Globus pallidus (tissue), 1 donor: Measurements from ENCODE around the gene AGPAT3.
A peak's percentile ranks its signal among the peaks of the same experiment; 100 is the strongest.

Source experiments
- DNase-seq: peaks from one replicate; pipeline ENCODE4 v3.0.0-alpha.2; 2015; ENCODE audit warnings: low spot score

The AGPAT3 gene

DNA sequence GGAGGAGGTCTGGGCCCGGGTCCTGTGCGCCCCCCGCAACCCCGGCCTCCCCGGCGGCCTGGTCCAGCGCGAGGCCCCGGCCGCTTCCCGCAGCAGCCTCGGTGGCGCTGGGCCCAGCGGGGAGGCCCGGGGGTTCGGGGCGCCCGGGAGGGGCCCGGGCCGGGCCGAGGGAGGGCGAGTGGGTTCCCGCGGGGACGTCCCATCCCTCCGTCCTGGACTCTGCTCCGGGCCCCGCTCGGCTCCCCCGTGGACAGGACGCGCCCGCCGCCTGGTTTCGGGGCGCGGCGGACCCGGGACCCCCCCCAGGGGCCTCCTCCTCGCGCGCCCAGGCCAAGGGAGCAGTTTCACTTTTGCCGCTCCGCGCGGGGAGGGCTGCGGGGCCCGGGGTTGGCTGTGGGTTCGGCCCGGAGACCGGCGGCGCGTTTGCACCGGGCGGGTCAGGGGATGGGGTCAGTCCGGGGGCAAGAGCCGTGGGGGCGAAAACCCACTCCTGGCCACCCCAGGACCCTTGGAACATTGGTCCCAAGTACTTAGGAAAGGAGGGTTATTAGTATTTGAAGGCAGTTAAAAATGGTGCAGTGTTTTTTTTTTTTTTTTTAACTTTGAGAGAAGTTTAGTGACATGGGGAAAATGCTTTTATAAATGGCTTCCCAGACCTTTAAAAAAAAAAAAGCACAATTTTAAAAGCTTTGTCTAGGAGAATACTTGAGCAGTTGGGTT lies 677 bp downstream of the AGPAT3 start:
- no peak for DNase-seq

DNA sequence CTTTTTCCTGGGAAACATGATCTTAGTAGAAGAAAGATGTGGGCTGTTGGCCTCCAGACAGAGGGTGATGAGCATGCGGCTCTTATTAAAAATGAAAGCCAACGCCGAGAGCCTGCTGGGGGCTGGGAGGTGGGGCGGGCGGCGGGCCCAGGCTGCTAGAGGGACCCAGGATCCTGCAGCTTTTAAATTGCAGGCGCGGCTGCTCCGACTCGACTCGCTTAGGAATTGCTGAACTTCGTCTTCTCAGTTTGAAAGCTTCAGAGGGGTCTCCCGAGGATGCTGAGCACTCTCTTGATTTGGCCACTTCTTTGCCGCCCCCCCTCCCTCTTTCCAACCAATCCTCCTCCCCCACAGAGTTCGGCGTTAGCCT lies 1.2 kb downstream of the AGPAT3 start:
- peak; percentile 55 for DNase-seq

DNA sequence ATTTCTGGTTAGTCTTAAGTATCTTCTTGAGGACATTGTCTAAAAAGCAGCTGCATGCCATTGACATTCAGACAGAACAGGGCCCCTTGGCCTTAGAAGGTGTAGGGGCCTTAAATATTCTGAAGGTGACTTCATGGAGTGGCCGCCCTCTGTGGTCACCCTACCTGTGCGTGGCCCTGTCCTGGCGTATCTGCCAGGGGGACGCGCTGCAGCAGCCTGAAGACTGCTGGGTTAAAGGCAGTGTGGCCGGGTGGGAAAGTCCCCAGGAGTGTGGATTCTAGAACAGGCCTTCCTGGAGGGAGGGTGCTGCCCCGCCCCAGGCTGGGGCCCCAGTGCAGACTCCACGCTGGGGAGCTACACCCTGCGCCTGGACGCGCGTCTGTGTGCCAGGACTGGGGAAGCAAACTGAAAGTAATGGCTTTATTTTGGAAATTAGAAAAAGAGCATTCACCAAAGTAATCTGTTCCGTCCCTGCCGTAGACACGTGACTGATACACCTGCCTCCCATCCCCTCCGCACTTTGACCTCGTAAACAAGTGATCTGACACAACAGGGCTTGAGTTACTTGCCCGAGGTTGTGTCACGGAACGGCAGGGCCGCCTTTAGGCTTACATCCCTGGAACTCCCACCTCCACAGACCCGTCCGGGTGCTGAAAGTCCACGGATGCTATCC lies 1.8 kb downstream of the AGPAT3 start:
- DNase-seq: no peak

DNA sequence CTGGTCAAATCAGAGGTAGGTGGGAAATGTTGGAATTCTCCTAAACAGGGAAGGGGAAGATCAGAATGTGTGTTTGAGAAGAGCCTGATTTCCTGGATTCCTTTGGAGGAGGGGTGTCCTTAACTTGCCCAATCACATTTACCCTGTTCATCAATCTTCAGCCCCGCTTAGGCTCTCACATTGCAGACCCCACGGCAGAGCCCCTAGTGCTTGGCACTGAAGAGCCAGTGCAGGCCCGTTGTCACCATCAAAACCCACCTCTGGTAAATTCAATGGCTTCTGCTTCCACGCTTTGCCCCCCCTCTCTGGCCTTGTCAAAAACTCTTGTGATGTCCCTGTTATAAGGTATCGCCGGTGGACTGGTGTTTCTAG lies 2.3 kb downstream of the AGPAT3 start:
- DNase-seq: no peak

DNA sequence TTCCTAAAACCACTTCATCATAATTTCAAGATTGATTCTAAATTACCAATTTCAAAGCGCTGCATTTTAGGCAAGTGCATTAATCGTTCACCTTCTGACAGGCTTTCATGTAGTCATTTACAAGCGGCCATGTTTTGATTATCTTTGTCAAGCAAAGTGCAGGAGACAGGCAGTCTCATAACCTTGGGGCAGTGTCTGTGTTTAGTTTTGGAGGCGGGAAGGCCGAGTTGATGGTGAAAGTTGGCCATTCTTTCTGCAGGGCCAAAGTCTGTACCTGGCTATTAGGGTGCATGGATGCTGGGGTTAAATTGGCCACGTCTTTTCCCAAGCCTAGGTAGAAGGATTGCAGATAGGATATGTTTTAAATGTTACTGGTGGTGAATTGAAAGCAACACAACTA lies 2.9 kb downstream of the AGPAT3 start:
- no peak for DNase-seq

DNA sequence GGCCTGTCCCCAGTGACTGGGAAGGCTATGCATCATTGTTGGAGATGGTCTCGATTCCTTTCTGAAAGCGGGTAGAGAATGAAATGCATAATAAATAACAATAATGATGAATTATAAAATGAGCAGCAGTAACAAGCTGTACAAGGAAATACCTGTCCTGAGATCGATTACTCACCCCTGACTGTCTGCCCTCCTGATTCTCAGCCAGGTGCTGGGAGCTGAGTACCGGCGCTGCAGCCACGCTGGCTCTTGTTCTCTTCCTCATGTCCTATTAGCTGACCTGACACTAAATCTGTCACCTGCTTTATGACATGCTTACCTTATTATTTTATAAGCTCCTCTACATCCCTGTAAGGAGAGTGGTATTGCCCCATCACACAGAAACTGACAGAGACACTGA lies 3.4 kb downstream of the AGPAT3 start:
- DNase-seq: no peak

DNA sequence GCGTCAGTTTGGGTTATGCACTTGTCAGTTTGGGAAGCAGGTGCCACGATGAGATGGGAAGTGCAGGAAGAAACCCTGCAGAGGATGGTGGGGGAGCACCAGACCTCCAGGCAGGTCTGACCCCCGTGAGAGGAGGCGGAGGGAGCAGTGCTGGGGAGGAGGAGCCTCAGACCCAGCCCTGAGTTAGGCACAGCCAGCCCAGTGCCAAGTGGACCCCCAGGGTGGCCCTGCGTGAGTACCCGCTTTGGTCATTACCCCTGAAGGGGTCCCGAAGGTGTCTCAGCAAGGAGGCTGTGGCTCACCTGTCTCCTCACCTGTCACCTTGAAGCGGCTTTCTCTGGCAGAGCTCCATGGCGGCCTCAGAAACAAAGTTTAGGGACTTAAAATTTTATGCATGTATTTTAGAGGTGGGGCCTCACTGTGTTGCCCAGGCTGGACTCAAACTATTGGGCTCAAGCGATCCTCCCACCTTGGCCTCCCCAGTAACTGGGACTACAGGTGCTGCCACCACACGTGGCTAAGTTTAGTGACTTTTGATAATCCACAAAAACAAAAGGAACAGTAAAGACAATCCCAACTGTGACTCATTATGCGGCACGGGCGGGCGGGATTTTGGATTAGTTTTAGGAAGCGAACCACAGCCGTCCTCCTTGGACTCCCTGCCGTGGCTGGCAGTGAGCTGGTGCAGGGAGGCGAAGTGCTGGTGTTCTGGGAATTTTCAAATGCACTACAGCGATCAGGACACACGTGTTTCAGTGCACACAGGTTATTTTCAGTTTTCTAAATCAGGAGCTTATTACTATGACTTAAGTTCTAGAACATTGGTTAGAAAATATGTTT lies 4.7 kb downstream of the AGPAT3 start:
- DNase-seq: no peak

DNA sequence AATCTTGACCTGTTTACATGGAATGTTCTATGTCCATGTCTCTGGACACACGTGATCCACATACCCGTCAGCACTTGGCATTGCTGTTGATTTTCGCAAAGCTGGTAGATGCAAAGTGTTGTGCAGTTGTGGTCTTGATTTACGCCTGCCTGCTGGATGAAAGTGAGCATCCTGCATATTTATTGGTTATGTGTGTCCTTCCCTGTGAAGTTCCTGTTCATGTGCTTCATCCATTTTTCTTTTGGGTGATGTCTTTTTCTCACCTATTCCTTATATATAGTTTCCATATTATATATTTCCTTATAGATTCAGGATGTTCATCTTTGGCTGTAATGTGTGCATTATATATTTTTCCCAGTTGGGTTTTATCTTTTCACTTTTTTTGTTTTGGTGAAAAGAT lies 6.5 kb downstream of the AGPAT3 start:
- no peak for DNase-seq

DNA sequence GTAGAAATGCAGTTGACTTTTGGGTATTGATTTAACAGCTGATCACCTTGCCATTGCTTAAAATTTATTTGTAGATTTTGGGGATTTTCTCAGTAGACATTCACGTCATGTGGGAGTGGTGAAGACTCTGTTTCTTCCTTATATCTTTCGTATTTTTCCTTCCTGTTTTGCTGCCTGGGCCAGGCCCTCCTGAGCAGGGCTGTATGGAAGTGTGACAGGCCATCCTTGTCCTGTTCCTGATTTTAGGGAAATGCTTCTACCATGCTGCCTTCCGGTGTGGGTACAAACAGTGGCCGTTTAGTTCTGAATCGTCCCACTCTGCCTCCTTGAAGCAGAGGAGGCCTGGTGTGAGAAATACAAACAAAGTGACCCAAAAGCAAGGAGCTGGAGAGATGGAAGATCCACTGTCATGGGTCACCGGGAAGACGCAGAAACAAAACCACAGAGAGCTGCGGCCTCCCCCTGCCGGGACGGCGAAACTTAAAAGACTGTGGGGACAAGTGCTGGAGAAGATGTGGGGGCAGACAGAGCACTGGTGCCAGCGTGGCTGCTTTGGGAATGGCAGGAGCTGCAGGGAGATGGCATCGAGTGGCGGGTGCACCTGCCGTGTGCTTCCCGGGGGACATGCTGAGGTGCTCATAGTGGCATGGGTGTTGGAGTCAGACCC lies 7.6 kb downstream of the AGPAT3 start:
- no peak for DNase-seq

DNA sequence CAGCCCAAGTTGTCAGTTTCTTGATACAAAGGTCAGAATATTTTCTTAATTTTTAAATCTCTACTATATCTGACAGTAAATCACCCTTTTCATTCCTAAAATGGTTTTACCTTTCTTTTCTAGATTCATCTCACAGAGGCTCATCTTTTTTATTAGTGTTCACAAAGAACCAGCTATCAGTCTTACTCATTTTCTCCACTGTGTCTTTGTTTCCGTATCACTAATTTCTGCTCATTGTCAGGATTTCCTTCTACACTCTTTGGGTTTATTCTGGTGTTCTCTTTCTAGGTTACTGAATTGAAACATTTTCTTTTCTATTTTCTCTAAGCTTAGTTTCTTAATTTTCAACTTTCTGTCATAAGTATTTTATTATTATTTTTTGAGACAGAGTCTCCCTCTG lies 8.7 kb downstream of the AGPAT3 start:
- DNase-seq: no peak

DNA sequence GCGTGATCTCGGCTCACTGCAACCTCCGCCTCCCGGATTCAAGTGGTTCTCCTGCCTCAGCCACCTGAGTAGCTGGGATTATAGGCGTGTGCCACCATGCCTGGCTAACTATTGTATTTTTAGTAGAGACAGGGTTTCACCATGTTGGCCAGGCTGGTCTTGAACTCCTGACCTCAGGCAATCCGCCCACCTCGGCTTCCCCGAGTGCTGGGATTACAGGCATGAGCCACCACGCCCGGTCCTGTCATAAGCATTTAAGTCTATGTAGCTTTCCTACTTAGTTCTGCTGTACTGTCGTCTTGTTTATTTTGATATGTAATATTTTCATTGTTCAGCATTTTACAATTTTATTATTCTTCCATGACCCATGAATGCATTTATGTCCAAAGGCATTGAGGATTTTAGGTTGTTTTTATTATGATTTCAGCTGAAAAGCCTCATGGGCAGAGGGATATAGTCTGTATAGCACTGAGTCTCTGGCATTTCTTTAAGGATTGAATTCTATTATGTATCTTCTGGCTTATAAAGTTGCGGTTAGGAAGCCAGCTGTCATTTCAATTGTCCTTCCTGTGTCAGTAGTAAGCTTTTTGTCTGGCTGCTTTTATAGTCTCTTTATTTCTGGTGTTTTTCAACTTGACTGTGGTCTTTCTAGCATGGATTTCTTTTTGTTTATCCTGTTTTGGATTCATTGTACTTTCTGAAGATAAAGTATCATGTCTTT lies 9.2 kb downstream of the AGPAT3 start:
- no peak for DNase-seq

DNA sequence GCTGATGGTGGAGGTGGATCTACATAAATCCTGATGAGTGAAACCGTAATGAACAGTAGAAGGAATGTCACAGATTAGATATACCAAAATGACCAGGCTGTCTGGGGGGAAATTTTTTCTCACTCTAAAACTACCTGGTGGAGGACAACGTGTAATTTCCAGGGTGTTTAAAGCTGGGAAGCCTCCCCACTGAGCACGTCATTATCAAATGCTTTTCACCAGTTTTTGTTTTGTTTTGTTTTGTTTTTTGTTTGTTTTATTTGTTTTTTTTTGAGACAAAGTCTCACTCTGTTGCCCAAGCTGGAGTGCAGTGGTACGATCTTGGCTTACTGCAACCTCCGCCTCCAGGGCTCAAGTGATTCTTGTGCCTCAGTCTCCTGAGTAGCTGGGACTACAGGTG lies 11.6 kb downstream of the AGPAT3 start:
- DNase-seq: no peak

DNA sequence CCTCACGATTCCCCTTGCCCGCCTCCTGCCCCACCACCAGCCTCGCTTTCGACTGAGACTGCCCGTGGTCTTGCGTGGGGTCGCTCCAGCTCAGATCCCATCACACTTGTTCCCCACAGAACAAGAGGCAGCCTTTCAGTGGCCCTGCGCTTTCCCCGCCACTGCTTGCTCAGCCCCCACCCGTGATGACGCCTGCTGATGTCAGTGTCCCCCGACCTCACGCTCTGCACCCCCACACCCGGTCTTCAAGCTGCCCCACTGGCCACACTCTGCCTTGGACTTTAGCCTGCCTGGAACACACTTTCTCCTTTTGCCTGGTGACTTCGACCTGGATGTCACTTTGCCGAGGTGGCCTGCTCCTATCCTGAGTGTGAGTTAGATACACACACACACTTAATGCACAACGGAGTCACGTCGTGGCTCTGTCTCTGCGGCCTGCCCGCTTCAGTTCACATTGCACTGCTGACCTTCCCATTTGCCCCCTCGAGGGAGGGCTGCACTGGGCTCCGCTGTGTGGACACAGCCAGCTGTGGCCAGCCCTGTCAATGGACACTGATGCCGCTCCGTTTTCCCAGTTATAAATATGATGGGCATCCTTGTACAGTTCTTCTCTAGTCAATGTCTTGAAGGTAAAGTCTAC lies 13.0 kb downstream of the AGPAT3 start:
- DNase-seq: no peak

DNA sequence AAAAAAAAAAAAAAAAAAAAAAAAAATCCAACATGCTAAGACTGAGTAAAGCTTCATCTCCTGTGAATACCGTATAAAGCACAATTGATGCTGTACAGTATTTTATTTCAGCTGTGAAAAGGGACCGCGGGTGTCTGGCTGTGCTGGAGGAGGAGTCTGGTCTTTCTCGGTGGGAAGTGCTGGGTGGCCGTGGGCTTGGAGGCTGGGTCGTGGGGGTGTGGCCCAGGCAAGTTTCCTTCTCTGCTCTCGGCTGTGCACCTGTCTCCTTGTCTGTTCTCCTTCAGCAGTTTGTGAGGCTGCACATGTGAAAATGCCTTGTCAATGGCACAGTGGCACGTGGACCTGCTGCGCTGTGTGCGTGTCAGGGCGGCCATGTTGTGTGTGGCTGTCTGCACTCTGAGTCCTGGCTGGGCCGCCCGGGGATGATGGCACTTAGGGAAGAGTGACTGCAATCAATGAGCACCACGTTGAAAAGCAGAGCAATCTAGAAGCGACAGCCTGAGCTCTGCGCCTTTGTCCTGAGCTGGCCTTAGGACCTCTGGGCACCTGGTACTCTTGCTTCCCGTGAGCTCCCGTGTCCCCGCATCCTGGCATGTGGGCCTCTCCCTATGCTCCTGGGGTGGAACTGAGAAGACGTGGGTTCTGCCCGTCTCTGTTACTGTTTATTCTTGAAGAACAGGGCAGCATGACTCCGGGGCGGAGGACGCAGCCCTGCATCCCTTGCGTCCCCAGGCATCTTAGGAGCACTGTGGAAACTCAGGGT lies 14.5 kb downstream of the AGPAT3 start:
- no peak for DNase-seq

DNA sequence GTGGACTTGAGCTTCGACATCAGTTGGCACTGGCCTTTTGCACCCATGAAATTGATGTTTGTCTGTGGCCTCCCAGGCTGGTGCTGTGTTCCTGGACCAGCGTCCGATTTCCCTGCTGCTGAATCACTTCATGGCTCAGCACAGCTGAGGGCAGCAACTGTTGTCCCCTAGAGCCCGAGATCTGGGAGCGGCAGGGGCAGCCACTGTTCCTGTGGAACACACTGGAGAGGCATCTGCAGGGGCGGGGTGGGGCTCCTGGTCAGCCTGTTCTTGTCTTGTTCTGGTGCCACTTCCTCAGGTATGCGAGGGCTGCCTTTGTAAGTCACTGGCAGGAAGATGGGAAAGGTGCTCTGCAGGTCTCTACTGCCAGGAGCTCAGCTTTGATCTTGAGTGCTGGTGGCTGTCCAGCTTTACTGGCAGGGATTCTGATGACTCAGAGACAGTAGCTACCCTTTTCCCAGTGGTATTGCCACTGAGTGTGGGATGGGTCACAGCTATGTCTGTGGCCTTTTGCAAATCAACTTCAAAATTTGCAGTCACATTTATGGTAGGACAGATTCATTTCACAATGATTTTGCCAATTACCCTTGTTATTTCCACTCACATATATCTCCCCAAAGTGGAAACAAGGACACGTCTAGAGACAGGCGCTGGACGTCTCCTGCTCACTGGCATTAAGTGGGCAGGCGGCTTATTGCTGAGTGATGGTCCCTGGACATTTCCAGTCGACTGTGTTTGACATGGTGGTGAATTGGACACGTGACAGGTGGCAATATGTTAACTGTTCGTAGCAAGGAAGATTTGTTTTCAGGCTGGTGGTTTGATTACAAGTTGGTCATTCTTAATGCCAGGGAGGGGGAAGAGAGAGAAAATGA lies 15.3 kb downstream of the AGPAT3 start:
- DNase-seq: no peak

DNA sequence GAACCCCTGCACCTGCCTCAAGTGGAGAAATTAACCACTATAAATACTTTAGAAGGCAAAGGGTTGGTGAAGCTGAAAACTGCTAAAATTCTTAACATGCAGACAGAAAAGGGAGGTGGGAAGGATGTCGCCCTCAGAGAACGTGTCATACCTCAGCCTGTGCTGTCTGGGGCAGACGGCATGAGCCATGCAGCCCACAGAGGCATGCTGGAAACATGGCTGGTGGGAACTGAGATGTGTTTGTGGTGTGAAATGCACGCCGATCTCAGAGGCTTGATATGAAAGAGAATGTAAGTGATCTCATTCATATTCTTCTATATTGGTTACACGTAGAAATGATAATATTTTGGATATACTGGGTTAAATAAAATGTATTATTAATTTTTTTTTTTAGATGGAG lies 16.3 kb downstream of the AGPAT3 start:
- no peak for DNase-seq

DNA sequence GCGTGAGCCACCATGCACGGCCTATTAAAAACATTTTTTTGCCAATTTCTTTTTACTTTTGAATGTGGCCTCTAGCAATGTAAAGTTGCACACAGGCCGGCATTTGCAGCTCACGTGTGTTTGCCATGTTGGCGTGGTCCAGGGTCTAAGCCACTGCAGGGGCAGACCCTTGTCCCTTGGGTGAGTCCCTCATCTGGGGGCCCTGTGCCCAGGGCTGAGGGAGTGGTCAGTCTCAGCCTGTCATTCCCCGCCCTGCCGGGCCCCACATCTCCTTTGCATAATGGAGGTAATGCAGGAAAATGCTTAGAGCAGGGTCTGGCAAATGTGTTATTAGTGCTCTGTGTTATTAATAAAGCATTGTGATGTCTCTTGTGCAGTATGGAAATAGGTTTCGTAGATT lies 16.9 kb downstream of the AGPAT3 start:
- no peak for DNase-seq

DNA sequence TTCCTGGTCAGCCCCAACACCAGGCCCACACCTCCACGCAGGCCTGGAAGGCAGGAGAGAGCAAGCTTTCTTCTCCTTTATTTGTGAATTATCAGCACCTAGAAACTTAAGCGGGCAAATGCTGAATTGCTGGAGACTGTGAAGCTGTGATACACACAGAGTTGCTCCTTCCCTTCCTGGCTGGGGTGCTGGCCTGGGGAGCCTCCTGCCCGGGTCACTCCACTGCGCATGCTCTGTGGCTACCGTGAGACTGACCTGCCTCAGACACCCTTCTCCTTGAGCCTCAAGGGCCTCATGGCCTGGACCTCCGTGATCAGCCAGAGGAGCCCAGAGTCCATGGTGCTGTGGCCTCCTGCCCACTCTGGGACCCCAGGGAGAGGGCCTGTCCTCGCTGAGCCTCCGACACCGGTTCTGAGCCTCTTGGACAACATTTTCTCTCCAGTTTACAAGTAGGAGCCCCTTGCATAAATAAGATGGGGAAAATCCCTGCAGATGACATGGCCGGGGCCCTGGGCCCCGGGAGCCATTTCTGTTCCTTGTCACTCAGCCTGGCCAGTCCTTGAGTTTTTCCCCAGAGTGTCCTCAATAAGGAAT lies 18.0 kb downstream of the AGPAT3 start:
- no peak for DNase-seq
